UCSD-AML1 (cell line): Measurements from ENCODE around the gene AKR1B15.
"Not testable (repeated sequence)": the region's sequence is repeated elsewhere in the genome, so short reads cannot be mapped to it uniquely, and the experiment has no call there.

ENCODE experiments used
- DNase-seq: peaks from one replicate; lab custom pipeline; 2025; ENCODE audit not compliant: unreplicated experiment; lab: John Stamatoyannopoulos, UW

AKR1B15 gene

DNA sequence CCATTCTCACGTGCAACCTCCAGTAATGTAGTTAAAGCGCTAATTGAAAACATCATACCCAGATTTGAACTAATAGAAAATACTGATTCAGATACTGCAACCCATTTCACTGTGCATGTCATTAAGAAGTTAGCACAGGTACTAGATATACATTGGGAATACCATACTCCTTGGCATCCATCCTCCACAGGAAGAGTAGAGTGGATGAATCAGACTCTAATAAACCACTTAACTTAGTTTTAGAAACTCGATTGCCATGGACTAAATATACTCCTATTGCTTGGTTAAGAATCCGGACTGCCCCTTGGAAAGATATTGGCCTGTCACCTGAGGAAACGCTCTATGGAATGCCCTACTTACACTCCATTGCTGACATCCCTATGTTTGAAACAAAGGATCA, 9.5 kb downstream of the AKR1B15 start:
- DNase-seq: no peak

DNA sequence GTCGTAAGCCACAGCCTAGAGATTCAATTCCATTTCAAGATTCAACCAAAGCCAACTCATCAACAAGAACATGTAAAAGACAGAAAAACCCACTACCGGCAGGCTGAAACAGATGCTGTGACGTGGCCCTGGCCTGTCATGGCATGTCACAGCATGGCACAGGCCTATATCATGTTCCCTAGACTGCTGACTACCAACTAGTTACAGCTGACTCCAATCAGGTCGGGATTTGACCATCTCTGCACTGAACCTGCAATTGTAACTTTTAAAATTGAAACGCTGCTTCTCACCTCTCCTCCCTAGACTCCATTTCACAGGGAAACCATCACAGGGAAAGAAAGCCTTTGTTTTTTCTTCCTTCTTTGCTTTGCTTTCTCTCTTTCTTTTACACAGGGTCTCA, 12.7 kb downstream of the AKR1B15 start:
- DNase-seq: not testable (repeated sequence)

DNA sequence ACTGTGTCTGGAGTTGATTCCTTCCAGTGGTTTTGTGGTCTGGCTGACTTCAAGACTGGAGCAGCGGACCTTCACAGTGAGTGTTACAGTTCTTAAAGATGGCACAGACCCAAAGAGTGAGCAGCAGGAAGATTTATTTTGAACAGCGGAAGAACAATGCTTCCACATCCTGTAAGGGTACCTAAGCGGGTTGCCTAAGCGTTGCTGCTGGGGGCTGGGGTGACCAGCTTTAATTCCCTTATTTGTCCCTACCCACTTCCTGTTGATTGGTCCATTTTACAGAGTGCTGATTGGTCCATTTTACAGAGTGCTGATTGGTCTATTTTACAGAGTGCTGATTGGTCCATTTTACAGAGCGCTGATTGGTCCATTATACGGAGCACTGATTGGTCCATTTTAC, 13.2 kb downstream of the AKR1B15 start:
- no peak for DNase-seq

DNA sequence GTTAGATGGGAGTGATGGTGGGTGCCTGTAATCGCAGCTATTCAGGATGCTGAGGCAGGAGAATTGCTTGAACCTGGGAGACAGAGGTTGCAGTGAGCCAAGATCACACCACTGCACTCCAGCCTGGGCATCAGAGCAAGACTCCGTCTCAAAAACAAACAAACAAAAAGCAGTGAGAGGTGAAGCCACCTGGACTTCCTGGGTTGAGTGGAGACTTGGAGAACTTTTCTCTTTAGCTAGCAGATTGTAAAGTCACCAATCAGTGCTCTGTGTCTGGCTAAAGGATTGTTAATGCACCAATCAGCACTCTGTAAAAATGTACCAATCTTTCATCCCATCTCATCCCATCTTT, 14.5 kb downstream of the AKR1B15 start:
- DNase-seq: not testable (repeated sequence)

DNA sequence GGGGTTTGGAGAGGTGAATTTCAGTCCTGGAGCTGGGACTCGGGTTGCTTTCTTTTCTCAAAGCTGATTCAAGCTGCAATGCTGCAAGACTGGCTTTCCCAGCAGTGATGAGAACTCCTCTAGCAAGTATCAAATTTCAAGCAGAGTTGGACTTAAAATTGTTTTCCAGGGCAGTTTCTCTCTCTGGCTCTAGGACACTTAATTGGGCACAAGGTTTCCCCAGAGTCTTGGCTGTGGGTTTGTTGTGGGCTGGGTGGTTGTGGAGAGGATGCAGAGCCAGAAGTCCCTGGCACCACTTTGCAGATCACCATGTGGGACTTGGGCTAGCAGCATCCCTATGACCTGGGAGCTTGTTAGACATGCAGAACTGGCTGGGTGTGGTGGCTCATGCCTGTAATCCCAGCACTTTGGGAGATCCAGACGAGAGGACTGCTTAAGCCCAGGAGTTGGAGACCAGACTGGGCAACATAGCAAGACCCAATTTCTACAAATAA, 16.8 kb downstream of the AKR1B15 start:
- no peak for DNase-seq

DNA sequence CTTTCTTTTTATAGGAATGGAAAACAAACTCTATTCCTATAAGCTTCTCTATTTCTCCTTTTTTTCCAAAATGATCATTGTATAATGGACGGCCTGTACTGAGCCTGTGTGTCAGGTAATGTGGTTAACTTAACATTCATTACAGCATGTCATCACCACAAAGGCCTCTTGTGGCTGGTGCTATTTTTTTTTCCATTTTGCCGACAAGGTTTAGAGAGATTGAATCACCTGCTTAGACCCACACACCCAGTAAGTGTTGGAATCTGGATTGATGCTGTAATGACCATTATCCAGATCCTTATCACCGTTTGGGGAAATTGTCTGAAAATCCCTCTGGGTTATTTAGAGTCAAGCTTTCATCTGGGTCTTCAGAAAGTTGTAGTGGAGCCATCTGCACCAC, 18.5 kb downstream of the AKR1B15 start:
- no peak for DNase-seq

DNA sequence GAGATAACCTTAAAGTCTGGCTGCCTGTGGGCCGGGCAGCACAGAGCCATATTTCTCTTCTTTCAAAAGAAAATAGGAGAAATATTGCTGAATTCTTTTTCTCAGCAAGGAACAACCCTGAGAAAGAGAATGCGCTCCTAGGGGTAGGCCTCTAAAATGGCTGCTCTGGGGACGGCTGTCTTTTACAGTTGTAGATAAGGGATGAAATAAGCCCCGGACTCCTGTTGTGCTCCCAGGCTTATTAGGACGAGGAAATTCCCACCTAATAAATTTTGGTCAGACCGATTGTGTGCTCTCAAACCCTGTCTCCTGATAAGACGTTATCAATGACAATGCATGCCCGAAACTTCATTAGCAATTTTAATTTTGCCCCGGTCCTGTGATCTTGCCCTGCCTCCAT, 21.1 kb downstream of the AKR1B15 start:
- not testable (repeated sequence) for DNase-seq

DNA sequence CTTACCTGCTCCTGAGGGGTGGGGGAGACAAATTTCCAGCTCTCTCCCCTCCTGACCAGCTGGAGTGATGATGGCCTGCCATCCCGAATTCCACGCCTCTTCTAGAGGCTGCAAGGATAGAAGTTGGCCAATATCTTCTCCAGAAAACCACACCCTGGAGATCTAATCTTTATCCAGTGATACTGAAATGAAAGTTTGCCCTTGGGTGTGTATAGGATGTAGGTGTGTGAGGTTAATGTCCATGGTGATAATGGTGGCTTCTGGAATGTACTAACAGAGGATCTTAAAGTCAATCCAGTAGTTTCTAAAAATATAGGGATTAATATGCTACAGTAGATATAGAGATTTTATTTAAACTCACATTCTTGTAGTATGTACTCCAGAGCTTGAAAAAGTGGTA, 22.2 kb downstream of the AKR1B15 start:
- no peak for DNase-seq

DNA sequence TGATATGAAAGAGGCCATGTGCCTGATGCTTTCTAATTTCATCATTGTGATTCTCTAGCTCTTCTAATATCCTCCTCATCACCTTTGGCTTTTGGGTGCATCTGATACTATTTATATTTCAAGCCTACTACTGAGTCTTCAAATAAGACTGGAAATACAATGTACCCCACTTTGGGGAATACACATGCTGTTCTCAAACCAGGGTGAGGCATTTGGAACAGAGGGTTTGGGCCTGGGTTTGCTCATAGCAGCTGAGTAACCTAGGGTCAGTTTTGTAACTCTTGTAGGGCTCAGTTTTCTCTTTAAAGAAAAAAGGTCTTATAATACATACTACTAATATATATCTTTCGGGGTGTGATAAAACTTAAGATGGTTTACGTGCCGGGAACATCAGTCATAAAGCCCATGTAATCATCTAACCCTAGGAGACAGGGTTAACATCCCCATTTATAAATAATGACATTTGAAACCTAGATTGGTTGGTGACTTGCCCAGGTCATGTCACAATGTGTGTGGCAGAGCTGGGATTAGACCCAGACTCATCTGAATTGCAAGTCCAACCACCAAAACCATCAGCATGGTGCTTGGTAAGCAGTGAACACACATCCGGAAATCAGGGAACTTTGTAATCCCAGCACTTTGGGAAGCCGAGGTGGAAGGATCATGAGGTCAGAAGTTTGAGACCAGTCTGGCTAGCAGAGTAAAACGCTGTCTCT, 23.0 kb downstream of the AKR1B15 start:
- no peak for DNase-seq

DNA sequence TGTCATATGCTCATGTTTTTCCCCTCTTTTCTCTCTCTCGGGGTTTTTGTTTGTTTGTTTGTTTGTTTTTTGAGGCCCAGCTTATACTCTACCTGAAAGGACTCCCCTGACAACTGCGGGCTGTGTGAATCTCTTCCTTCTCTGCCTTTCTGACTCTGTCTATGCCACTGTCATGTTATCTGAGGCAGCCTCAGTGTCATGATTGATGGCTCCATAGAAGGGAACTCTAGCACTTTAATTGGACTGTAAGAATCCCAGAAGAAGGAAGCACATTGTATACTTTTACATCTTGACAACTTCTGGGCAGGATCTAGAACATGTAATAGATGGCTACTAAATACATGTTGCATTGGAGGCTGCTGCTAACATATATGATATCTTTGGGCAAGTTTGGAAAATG, 25.4 kb downstream of the AKR1B15 start:
- no peak for DNase-seq

DNA sequence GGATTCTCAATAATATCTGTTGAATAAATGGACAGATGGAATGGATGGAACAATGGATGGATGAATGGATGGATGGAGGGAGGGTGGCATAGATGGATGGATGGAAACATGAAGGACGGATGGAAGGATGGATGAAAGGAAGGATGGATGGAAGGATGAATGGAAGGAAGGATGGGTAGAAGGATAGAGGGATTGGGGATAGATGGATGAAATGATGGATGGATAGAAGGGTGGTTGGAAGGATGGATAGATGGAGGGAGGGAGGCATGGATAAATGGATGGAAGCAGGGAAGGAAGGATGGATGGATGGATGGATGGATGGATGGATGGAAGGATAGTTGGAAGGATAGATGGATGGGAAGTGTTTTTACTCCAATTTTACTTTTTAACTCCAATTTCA, 35.4 kb downstream of the AKR1B15 start:
- no peak for DNase-seq

DNA sequence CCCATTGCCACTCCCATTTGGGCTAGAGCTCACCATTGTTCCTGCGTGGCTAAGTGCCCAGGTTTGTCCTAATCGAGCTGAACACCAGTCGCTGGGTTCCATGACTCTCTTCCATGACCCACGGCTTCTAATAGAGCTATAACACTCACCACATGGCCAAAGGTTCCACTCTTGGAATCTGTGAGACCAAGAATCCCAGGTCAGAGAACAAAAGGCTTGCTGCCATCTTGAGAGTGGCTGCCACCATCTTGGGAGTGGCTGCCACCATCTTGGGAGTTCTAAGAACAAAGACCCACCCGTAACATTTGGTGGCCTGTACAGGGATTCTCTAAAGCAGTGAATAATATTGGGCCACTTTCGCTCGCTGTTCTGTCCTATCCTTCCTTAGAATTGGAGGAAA, 37.0 kb downstream of the AKR1B15 start:
- no peak for DNase-seq

DNA sequence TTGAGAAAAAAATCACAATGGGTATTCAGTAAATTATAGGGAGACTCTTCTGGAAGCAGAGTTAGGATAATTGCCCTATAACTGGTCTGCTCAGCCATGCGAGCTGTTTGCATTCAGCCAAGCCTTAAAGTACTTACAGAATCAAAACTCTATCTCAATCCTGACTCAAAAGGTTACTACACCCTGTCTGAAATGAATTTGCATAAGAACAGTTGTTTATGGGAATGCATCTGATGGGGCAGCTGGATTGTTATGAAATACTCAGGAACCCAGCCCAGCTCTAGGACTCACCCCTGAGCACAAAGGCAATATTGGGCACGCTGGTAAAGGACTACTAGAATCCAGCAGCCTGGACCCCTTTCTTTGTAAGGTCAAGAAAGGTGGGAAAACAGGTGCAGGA, 38.8 kb downstream of the AKR1B15 start:
- no peak for DNase-seq

DNA sequence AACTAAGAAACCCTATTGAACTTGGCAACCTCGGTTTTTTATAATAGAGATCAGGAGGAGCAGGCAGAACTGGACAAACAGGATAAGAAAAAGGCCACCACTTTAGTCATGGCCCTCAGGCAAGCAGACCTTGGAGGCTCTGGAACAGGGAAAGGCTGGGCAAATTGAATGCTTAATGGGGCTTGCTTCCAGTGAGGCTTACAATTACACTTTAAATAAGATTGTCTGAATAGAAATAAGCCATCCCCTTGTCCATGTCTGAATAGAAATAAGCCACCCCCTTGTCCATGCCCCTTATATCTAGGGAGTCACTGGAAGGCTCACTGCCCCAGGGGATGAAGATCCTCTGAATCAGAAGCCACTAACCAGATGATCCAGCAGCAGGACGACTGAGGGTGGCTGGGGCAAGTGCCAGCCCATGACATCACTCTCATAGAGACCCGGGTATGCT, 40.6 kb downstream of the AKR1B15 start:
- no peak for DNase-seq

DNA sequence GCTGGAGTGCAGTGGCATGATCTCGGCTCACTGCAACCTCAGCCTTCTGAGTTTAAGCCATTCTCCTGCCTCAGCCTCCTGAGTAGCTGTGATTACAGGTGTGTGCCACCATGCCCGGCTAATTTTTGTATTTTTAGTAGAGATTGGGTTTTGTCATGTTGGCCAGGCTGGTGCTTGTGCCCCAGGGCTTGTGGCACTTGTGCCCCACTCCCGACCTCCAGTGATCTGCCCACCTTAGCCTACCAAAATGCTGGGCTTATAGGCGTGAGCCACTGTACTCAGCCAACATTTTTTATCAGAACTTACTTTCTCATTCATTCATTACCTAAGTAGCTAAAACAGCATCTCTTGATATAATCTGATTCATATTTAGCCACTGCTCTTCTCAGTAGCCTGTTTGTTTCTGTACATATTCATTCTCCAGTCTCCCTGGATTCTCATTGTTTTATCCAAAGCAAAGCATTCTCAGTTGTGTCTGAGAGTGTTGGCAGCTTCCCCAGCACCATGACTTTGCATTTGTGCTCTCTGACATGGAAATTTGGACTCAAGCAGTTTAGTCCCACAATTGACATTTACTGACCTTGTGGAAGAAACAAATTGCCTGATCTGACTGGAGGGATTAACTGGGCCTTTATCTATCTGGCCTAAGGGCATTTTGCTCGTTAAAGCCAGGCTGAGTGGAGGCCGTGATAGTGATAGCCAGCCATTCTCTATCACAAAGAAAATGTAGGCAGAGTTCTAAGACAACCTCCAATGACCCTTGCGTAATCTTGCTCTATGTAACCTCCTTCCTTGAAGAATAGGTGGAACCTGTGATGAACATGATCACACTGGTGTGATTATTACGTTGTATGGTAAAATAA, 44.9 kb downstream of the AKR1B15 start:
- no peak for DNase-seq

DNA sequence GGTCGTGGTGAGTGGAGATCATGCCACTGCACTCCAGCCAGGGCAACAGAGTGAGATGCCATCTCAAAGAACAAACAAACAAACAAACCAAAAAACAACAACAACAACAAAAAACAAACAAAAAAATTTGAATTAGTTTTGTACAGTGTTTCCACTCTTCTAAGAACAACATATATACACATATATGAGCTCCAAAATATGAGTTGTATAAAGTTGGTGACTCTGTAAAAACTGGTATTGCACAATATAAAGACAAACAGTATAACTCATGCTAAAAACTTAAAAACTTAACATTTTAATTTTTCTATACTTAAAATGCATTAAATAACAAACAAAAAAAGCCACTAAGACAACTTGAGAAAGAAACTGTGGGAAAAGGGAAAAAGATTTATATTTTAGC, 46.0 kb downstream of the AKR1B15 start:
- DNase-seq: no peak

DNA sequence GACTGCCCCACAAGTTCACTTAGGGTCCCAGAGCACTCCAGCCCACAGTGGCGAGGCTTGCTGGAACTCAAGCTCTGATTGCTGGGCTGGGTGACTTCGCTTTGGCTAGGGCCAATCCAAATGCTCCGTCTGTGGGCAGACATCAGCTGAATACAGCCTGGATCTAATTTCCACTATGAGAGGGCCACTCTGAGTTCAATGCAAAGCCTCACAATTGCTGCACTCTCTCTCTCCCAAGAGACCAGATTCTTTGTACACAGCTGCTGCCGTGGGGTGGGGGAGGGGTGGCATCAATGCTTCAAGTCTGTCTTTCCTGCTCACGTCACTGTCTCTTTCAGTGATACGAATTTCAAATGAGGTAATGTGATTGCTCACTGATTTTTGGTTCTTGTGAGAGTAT, 50.5 kb downstream of the AKR1B15 start:
- DNase-seq: no peak

DNA sequence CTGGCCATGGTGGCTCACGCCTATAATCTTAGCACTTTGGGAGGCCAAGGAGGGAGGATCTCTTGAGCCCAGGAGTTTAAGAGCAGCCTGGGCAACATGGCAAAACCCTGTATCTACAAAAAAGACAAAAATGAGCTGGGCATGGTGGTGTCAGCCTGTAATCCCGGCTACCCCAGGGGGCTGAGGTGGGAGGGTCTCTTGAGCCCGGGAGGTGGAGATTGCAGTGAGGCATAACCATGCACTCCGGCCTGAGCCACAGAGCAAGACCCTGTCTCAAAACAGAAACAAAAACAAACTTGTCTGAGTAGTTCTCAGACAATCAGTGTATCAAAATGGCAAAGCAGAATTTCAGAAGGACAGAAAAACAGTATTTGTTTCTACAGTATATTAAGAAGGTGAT, 52.5 kb downstream of the AKR1B15 start:
- DNase-seq: no peak

DNA sequence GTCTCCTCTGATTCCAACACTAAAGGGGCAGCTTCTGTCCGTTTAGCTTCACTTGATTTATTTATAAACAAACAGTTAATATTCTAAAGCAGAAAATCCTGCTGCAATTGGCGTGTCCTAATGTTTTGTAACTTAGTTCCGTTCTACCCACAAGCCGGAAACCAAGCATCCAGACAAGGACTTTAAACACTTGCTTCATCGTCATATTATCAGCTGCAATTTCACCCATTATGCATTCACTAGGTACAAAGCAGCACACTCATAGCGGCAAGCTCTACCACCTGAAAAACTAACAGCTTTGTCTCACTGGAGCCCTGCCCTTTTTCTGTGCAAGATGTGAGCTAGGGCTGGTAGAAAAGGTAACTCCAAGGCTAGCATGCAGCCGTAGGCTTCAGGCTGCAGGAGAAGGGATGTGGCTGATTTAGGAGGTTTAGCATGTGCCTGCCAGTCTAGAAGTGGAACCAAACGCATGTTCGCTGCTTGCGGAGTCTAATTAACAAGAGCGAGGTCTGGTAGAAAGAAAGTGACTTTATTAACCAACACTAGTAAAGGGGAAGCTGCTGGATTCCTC, 54.1 kb downstream of the AKR1B15 start:
- no peak for DNase-seq

DNA sequence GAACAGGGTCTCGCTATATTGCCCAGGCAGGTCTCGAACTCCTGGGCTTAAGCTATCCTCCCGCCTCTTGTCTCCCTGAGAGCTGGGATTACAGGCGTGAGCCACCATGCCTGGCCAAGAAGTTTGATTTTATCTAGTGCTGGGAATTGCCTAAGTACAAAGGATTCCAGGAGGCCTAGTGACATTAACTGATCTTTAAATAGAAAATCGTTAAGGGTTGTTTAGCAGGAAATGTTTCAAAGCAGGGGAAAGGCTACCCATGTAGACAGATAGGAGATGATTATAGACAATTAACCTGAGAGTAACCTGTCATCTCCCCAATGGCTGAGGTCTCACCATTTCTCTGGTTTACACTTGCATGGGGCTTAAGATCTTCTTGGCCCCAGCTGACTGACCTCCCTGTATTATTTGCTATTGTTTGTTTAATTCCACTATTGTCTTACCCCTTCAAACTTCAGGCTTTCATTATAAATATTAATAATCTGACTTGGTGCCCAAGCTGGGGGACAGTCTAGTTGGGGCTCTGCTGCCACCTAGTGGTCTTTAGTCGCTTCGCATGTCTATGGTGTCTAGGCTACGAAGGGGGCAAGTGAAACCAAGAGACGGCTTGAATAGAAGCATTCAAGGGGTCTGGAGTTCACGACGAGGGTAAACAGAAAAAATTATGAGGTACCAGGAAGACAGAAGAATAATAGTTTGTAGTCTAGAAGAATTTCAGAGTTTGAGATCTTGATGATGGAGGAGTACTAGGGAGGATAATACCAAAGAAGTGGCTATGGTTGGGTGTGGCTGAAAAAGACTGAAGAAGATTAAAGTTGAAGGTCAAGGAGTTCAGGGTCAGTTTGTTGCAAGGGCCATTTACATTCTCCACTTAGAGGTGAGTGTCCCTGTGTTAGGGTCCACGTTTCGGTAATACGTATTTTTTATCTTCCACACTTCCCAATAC, 57.3 kb downstream of the AKR1B15 start:
- DNase-seq: peak; percentile 8

DNA sequence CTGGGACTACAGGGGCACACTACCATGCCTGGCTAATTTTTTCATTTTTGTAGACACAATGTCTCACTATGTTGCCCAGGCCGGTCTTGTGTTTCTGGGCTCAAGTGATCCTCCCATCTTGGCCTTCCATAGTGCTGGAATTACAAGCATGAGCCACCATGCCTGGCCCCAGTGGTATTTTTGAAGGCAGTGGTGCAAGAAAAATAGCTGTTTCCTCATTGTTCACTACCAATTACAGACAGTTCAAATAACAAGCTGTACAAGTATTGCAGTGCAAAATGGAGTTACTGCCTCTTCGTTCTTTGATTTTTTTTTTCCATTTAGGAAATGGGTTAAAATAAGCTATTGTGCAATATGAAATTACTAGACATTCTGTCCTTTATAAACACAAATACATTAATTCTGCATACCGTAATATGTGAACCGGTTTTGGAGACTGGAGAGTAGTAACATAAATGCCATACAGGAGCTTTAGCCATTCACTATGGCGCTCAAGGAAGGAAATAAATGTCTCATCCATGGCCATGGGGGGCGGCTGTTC, 62.8 kb downstream of the AKR1B15 start:
- DNase-seq: no peak
